Measurements from ENCODE around the gene MYCBP.
A peak's percentile ranks its signal among the peaks of the same experiment; 100 is the strongest.

MYCBP gene

GRCh38 chr1:38870996-38871395, 2.2 kb downstream of the MYCBP start:
- DNase-seq (ENCODE audit: low read depth in 2 of 2): no peak
- H3K4me3 ChIP-seq (replicated peaks in 1 of 2; ENCODE audit: low read depth in 2 of 2, low read length in 2 of 2): no peak overlapping the region
- TF ChIP-seq CTCF (IDR thresholded peaks at IDR 0.05; ENCODE audit: low read depth, low read length): no peak

- DNase-seq (ENCODE audit: low read depth in 2 of 2): no peak
- no peak overlapping the region for H3K4me3 ChIP-seq (replicated peaks in 1 of 2; ENCODE audit: low read depth in 2 of 2, low read length in 2 of 2)
- no peak for TF ChIP-seq CTCF (IDR thresholded peaks at IDR 0.05; ENCODE audit: low read depth, low read length)
These were observed 5.9 kb downstream of the MYCBP start for GRCh38 chr1:38867208-38867607.

GRCh38 chr1:38865112-38865715, 7.9 kb downstream of the MYCBP start:
- DNase-seq (ENCODE audit: low read depth in 2 of 2): no peak
- TF ChIP-seq CTCF (IDR thresholded peaks at IDR 0.05; ENCODE audit: low read depth, low read length): no peak
- H3K4me3 ChIP-seq (replicated peaks in 1 of 2; ENCODE audit: low read depth in 2 of 2, low read length in 2 of 2): no peak overlapping the region

GRCh38 chr1:38860454-38860795, 12.7 kb downstream of the MYCBP start:
- TF ChIP-seq CTCF (IDR thresholded peaks at IDR 0.05; ENCODE audit: low read depth, low read length): no peak
- H3K4me3 ChIP-seq (replicated peaks in 1 of 2; ENCODE audit: low read depth in 2 of 2, low read length in 2 of 2): peak overlapping the region; percentile 66 to 88
- DNase-seq (ENCODE audit: low read depth in 2 of 2): peak; percentile 18 to 22

- peak within 1 kb of the TSS; percentile 66 to 94 for H3K4me3 ChIP-seq (replicated peaks in 1 of 2; ENCODE audit: low read depth in 2 of 2, low read length in 2 of 2)
- no peak for TF ChIP-seq CTCF (IDR thresholded peaks at IDR 0.05; ENCODE audit: low read depth, low read length)
- DNase-seq (ENCODE audit: low read depth in 2 of 2): peak; percentile 99
These were observed 13.3 kb downstream of the MYCBP start, which contains the start of gene RRAGC for GRCh38 chr1:38859561-38860453. Gene RRAGC, minus strand, starts transcription at chr1:38859772. Its CDS starts 126 bp downstream, at chr1:38859646.

- TF ChIP-seq CTCF (IDR thresholded peaks at IDR 0.05; ENCODE audit: low read depth, low read length): no peak
- DNase-seq (ENCODE audit: low read depth in 2 of 2): peak; percentile 51 to 80
These were observed 14.2 kb downstream of the MYCBP start for GRCh38 chr1:38858833-38859560.

More at GRCh38 chr1:38858833-38859560, 14.2 kb downstream of the MYCBP start:
- H3K4me3 ChIP-seq (replicated peaks in 1 of 2; ENCODE audit: low read depth in 2 of 2, low read length in 2 of 2): peak overlapping the region; percentile 66 to 94
